ENCODE data around the gene CYLD. TPM values are rescaled to one million over a fixed set of nuclear protein-coding genes. Genes with fewer than 3 reads are reported as not detected.

The CYLD gene
- total RNA-seq, 2 experiments from 2014 or later = 7.4 to 14.9 TPM

- Histone ChIP-seq H4K20me1 (ENCODE audit: insufficient read depth, low read length) (no peaks in the 10 kb centered on the region), H3K4me1 (ENCODE audit: insufficient read depth, low read length, poor library complexity, severe bottlenecking) (no peaks in the 10 kb centered on the region), H3K9me2 (ENCODE audit: insufficient read depth, low read length) (no peaks in the 10 kb centered on the region), H3K4me2 (ENCODE audit: low read length) (no peak overlapping the region), H3K36me3 (ENCODE audit: insufficient read depth, low read length) (no peaks in the 10 kb centered on the region), H3K27ac (ENCODE audit: low read depth, low read length, poor library complexity, severe bottlenecking) (no peak overlapping the region), H2AFZ (ENCODE audit: low read length) (no peak overlapping the region), H3K4me3 (ENCODE audit: low read depth, low read length, poor library complexity, severe bottlenecking) (no peak overlapping the region), H3K79me2 (ENCODE audit: insufficient read depth, low read depth, low read length) (no peaks in the 10 kb centered on the region), H3K9me3 (ENCODE audit: low read length) (no peaks in the 10 kb centered on the region)
- BruUV-seq (replicated peaks) = no TSS peak
- CTCF ChIA-PET (ENCODE audit: unreplicated experiment) = no interaction called here
- intact Hi-C loops (cut with micrococcal nuclease; ENCODE audit: unreplicated experiment) = no loop called here
- no peak for DNase-seq (ENCODE audit: low spot score)
- POLR2A ChIA-PET = no interaction called here
- TF ChIP-seq, protein P1, sequence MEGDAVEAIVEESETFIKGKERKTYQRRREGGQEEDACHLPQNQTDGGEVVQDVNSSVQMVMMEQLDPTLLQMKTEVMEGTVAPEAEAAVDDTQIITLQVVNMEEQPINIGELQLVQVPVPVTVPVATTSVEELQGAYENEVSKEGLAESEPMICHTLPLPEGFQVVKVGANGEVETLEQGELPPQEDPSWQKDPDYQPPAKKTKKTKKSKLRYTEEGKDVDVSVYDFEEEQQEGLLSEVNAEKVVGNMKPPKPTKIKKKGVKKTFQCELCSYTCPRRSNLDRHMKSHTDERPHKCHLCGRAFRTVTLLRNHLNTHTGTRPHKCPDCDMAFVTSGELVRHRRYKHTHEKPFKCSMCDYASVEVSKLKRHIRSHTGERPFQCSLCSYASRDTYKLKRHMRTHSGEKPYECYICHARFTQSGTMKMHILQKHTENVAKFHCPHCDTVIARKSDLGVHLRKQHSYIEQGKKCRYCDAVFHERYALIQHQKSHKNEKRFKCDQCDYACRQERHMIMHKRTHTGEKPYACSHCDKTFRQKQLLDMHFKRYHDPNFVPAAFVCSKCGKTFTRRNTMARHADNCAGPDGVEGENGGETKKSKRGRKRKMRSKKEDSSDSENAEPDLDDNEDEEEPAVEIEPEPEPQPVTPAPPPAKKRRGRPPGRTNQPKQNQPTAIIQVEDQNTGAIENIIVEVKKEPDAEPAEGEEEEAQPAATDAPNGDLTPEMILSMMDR (conservative IDR thresholded peaks at IDR 0.05; ENCODE audit: low read length) = no peak
- no peak for TF ChIP-seq EZH2phosphoT487 (IDR thresholded peaks at IDR 0.05; ENCODE audit: borderline replicate concordance, low read depth, low read length)
These were observed 97.5 kb downstream of the CYLD start for GRCh38 chr16:50839356-50839755.

DNA sequence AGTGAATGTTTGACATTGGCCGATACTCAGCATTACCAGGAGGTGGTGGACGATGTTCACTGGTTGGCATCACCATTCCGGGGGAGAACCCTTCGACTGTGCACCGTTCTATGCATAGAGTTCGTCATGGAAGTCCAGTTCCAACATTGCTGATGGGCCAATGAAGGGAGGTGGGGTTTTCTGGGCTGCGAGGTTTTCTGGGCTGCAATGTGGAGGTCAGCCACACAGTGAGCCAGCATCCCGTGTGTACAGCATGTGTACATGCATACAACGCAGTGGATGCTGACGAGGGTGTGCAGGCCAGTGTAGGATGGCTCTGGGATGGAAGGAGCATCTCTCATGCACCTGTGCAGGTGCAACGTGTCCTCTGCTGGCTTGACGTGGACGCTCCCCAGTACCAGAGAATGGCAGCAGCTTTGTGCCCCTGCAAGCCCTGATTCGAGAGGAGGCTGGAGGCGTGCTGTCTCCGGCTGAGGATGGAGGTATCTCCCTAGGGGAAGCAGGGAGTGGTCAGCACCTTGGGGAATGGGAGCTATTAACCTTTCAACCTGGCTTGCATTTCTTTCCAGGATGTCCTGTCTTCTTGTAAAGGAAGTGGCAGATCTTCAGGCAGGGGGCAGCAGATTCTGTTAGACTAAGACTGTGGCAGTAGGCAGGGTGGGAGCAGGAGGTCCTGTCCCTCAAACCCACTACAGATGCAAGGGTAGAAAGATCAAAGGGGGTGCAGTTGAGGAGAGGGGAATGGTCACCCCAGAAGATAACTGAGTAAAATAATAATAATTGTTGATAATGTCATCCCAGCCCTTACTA, 98.2 kb downstream of the CYLD start:
- POLR2A ChIA-PET = no interaction called here
- DNase-seq (ENCODE audit: low spot score) = no peak
- no peak overlapping the region for H2AFZ ChIP-seq (ENCODE audit: low read length)
- H3K4me3 ChIP-seq (ENCODE audit: low read depth, low read length, poor library complexity, severe bottlenecking) = no peak overlapping the region
- H3K27ac ChIP-seq (ENCODE audit: low read depth, low read length, poor library complexity, severe bottlenecking) = no peak overlapping the region
- CTCF ChIA-PET (ENCODE audit: unreplicated experiment) = no interaction called here
- H3K4me1 ChIP-seq (ENCODE audit: insufficient read depth, low read length, poor library complexity, severe bottlenecking) = no peaks in the 10 kb centered on the region
- no TSS peak for BruUV-seq (replicated peaks)
- no peak for TF ChIP-seq EZH2phosphoT487 (IDR thresholded peaks at IDR 0.05; ENCODE audit: borderline replicate concordance, low read depth, low read length)
- TF ChIP-seq, protein P1 (conservative IDR thresholded peaks at IDR 0.05; ENCODE audit: low read length) = 0 out of 2 replicates have a peak, but pooled peaks have one; percentile 34
- no peaks in the 10 kb centered on the region for H3K9me3 ChIP-seq (ENCODE audit: low read length)
- no peaks in the 10 kb centered on the region for H4K20me1 ChIP-seq (ENCODE audit: insufficient read depth, low read length)
- no peak overlapping the region for H3K4me2 ChIP-seq (ENCODE audit: low read length)
- H3K79me2 ChIP-seq (ENCODE audit: insufficient read depth, low read depth, low read length) = no peaks in the 10 kb centered on the region
- H3K9me2 ChIP-seq (ENCODE audit: insufficient read depth, low read length) = no peaks in the 10 kb centered on the region
- intact Hi-C loops (cut with micrococcal nuclease; ENCODE audit: unreplicated experiment) = no loop called here
- no peaks in the 10 kb centered on the region for H3K36me3 ChIP-seq (ENCODE audit: insufficient read depth, low read length)
